Measurements from ENCODE around the gene AFAP1L1. TPM values are rescaled to one million over a fixed set of nuclear protein-coding genes. Genes with fewer than 3 reads are reported as not detected.
A peak's percentile ranks its signal among the peaks of the same experiment; 100 is the strongest.

AFAP1L1 gene
- polyA plus RNA-seq, 1 donor: 21.9 TPM

GRCh38 chr5:149345892-149346222 lies 74.2 kb downstream of the AFAP1L1 start:
- DNase-seq: no peak

DNA sequence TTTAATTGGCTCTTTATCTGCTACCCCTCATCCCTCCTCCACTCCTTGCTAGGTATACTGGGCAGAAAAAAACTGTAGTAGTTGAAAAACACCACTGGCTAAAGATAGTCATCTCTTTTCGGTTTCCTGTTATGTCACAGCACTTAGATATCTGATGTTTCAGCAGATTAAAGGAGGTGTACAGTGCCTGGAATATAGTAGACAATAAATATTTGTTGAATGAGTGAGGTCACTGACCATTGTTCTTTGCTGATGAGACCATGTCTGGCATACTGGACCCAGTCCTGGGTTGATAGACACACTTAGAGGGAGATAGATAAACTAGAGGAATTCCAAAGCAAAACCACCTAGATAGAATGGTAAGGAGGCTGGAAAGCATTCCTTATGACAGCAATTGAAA lies 76.9 kb downstream of the AFAP1L1 start:
- DNase-seq: no peak

DNA sequence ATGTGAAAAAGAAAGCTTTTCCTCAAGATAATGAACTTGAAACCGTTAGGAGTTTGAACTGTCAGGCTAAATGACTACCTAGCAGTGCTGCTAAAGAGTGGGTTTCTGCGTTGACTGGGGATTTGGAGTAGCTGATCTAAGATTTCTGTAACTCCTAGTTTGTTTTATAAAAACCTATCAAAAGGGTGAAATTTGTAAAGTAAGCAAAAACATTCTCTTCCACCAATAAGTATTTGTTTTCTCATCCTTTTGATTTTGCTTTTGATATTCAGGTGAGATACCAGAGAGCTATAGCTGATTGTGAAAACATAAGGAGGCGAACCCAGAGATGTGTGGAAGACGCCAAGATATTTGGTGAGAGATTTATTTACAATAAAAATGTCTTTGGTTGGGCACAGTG lies 77.7 kb downstream of the AFAP1L1 start:
- no peak for DNase-seq

DNA sequence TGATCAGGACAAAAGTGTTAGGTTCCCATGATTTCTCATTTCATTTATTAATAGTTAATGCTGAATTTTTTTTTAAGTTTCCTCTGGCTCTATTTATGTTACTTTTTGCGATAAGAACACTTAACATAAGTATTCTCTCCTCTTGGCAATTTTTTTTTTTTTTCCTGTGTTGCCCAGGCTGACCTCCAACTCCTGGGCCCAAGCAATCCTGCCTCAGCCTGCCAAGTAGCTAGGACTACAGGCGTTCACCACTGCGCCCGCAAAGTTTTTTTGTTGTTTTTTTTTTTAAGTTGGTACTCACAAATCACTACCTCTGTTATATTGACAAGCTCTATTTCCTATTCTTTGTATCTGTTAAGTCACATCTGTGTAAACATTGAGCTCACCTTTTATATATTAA lies 80.5 kb downstream of the AFAP1L1 start:
- DNase-seq: no peak

DNA sequence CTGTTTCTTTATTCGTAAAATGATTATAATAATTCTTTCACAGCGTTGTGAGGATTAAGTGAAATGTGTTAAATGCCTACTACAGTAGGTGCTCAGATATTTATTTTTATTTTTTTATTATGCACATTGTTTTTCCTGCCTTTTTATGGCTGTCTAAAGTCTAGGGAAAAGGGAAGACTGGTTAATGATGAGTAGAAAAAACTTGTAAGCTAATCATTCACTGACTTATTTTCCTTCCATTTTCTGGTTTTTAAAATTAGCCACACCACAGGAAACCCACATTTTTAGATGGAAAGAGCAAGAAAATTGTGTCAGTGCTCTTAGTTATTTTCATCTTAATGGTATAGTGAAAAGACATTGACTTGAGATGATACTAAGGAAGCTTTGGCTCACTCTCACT lies 82.3 kb downstream of the AFAP1L1 start:
- no peak for DNase-seq

GRCh38 chr5:149355688-149356087 lies 84.0 kb downstream of the AFAP1L1 start:
- no peak for DNase-seq

- no peak for DNase-seq
Measured at GRCh38 chr5:149356391-149356790, 84.7 kb downstream of the AFAP1L1 start.

- DNase-seq: peak; percentile 86
Measured at GRCh38 chr5:149357370-149358293, 86.0 kb downstream of the AFAP1L1 start, which contains the start of gene PCYOX1L. Gene PCYOX1L (plus strand): TSS chr5:149358046. CDS start chr5:149358069, 23 bp downstream.

- DNase-seq: no peak
Measured at GRCh38 chr5:149358294-149358651, 86.6 kb downstream of the AFAP1L1 start.

DNA sequence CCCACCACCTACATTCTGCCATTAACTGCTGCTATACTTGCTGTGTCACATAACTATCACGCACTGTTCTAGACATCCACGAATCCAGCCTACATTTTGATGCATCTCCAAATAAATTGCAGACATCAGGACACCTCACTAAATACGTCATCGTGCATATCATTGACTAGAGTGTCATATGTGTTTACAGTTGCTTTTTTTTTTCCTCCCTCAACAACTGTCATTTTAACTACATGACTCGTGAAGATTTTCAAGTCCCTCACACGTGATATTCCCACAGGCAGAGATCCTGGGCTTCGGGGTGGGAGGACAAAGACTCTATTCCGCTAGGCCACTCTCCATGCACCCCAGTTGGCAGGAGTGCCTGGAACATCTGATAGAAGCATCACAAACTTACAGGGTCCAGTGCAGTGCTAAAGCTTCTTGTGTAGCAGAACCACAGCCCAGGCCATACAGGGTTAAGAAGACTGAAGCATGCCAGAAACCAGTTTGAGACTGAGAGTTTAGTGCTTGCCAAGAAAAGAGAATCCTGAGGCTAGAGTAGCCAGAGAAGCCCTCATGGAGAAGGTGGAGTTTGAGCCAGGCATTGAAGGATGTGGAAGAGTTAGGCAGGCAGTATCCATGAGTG lies 87.3 kb downstream of the AFAP1L1 start:
- no peak for DNase-seq

DNA sequence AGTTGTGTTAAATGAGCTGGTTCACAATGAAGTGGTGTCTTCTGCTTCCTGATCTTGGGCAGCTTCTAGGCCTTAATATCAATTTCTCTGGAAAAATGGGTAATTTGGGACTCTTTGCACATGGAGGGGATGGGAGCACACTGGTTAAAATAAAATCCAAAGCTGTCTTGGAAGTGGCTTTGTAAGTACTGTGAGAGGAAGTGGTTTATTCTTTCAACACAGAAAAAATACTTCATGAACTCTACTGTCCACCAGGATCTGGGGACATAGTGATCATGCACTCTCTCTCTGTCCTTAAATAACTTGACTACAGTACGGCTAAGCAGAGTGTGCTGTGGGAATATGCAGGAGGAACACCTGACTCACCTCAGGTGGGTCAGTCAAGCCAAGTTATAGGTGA lies 88.6 kb downstream of the AFAP1L1 start:
- DNase-seq: no peak

DNA sequence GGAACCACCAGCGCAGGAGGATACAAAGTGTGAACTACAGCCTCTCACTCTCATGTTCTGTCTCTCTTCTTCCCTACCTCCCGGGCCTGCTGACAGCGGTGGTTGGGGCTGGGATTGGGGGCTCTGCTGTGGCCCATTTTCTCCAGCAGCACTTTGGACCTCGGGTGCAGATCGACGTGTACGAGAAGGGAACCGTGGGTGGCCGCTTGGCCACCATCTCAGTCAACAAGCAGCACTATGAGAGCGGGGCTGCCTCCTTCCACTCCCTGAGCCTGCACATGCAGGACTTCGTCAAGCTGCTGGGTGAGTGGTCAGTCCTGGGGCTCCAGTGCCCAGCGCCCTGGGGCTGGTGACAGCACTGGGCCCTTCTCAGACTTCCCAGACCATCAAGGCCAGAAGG lies 90.9 kb downstream of the AFAP1L1 start:
- DNase-seq: no peak

DNA sequence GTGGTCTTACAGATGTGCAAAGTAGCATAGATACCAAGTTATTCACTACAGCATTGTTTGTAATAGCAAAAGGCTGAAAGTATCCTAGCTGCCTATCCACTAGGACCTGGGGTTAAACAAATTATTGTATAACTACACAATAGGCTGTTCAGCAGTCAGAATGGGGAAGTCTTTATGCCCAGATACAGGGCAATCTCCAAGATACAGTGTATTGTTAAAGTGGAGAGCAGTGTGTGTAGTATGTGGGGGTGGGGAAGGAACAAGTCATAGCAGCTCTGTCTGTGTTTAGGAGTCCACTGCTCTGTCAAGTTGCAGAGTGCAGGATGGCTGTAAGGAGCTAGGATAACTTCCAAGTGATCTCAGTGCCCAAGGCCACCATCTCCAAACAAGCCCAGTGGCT lies 91.7 kb downstream of the AFAP1L1 start:
- DNase-seq: no peak

DNA sequence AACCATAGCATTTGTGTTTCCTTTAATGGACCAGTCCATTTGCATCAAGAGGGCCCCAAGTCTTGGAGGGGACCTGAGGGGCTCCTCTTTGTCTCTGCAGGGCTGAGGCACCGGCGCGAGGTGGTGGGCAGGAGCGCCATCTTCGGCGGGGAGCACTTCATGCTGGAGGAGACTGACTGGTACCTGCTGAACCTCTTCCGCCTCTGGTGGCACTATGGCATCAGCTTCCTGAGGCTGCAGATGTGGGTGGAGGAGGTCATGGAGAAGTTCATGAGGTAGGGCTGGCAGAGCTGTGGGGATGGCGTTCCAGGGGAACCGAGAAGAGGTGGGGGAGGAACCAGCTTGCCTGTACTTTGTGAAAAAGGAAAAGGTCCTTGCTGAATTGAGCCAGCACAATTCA lies 92.3 kb downstream of the AFAP1L1 start:
- DNase-seq: no peak

DNA sequence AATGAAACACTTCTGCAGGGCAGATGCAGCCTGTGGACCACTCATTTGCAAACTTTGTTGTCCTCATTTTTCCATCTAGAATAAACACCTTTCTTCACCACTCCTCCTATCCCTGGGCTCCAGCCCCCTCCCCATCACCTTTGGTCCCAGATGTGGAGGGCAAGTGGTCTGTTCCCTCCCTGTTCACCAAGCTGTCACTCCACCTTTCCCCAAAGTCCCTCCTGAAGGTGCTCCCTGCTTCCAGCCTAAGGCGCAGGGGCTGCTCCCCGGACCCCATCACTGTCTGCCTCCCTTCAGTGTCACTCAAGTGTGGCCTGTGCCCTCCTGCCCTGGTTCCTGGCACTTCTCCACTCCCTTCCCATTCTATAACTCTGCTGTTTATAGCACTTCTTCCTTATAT lies 93.1 kb downstream of the AFAP1L1 start:
- no peak for DNase-seq

- DNase-seq: no peak
Measured at GRCh38 chr5:149365418-149365817, 93.8 kb downstream of the AFAP1L1 start.

DNA sequence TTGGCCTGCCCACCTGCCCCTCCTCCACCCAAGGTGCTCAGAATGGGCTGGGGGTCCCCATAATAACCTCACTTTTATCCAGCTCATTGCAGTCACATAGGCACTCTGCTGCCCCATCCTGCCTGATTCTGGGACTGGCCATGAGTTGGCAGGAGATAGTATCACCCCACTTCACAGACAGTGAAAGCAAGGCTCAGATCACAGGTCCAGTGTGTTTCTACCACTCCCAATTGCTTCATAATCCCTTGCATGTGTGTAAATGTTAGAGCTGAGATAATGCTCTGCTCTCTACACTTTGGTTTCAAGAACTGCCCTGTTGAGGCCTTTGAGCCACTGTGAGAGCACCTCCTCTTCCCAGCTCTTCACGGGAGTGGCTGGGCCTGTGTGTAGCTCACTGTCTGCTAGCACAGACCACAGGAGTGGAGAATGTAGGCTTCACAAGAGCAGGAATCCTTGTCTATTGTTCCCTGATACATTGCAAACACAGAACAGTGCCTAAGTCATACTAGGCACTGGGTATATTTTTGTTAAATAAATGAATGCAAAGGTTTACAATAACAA lies 94.6 kb downstream of the AFAP1L1 start:
- DNase-seq: no peak

- peak; percentile 71 for DNase-seq
Measured at GRCh38 chr5:149367249-149367971, 95.8 kb downstream of the AFAP1L1 start.

DNA sequence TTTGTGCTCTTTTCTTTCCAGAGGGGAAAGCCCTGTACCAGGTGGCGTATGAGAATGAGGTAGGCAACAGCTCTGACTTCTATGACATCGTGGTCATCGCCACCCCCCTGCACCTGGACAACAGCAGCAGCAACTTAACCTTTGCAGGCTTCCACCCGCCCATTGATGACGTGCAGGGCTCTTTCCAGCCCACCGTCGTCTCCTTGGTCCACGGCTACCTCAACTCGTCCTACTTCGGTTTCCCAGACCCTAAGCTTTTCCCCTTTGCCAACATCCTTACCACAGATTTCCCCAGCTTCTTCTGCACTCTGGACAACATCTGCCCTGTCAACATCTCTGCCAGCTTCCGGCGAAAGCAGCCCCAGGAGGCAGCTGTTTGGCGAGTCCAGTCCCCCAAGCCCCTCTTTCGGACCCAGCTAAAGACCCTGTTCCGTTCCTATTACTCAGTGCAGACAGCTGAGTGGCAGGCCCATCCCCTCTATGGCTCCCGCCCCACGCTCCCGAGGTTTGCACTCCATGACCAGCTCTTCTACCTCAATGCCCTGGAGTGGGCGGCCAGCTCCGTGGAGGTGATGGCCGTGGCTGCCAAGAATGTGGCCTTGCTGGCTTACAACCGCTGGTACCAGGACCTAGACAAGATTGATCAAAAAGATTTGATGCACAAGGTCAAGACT lies 96.5 kb downstream of the AFAP1L1 start:
- DNase-seq: no peak

DNA sequence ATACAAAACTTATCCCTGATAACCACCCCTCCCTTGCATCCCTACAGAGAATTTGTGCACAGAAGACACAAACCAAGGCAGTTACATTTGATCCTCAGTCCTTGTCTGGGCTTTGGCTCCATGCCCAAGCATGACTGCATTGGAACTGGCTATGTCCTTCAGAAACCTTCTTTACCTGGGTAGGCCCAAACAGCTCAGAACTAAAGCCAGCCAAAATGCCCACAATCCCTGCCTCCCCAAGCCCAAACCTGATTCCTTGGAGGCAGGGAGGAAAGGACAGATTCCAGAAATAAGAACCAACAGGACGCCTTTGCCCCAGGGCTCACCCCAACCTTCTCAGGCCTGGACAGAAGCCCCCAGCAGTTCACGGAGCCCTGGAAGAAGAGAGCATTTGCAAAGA lies 99.2 kb downstream of the AFAP1L1 start:
- no peak for DNase-seq

DNA sequence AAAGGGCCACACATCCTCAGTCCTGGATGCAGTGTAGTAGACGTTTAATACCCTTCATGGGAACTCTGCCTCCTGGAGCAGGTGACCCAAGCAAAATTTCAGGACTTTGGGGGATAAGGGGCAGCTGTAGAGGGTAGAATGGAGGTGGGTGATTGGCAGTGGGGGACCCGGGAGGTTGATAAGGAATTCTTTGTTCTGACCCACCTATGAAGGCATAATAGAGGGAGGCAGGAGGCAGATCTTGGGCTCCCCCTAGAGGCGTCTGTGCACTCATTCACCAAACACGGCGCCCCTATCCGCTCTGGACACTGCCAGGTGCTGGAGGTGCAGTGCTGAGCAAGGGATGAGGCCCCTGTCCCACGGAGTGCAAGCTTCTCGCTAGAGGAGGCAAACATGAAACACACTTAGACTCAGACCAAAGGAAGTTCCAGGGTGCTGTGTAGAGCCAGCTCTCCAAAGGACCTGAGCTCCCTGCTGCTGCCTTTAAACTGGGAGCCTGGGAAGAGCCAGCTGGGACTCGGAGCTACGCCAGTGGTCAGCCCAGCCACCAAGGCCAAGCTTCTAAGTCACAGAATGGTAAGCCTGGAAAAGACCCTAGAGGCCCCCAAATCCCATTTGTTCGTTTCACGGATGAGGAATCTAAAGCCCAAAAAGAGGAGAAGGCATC lies 99.8 kb downstream of the AFAP1L1 start:
- peak; percentile 62 for DNase-seq
